Stomach (tissue), 4 donors: ENCODE data around the gene ROBO1.

Experiments
- CTCF ChIP-seq, 7 experiments: fragments of 450-650 bp in 4 of 7; fragments of 200-600 bp in 3 of 7; sonication (generic) in 3 of 7; IDR thresholded peaks; one replicate each; pipeline ENCODE4 v1.5.1; 2016 to 2019; ENCODE audit warnings: antibody characterized with exemption in 7 of 7, control low read depth in 2 of 7, mild to moderate bottlenecking in 1 of 7
- EP300 ChIP-seq: sonication (generic); formaldehyde crosslinking; IDR thresholded peaks from one replicate; pipeline ENCODE4 v1.6.1; 2017; ENCODE audit warnings: antibody characterized with exemption
- POLR2A ChIP-seq, 4 donors: fragments of 450-650 bp; IDR thresholded peaks; one replicate each; pipeline ENCODE4 v1.6.1; 2016; ENCODE audit warnings: antibody characterized with exemption in 4 of 4, control low read depth in 2 of 4, mild to moderate bottlenecking in 1 of 4, moderate library complexity in 1 of 4

GRCh38 chr3:79632842-79633241 lies 135.0 kb downstream of the ROBO1 start:
- TF ChIP-seq CTCF (IDR thresholded peaks at IDR 0.05) (no peak), POLR2A (IDR thresholded peaks at IDR 0.05) (no peak), EP300 (no peak)
